Measurements from ENCODE around the gene ZNF282. TPM values are rescaled to one million over a fixed set of nuclear protein-coding genes. Genes with fewer than 3 reads are reported as not detected.

ZNF282 gene
- total RNA-seq, 1 donor from 2014 or later: 40.0 TPM

DNA sequence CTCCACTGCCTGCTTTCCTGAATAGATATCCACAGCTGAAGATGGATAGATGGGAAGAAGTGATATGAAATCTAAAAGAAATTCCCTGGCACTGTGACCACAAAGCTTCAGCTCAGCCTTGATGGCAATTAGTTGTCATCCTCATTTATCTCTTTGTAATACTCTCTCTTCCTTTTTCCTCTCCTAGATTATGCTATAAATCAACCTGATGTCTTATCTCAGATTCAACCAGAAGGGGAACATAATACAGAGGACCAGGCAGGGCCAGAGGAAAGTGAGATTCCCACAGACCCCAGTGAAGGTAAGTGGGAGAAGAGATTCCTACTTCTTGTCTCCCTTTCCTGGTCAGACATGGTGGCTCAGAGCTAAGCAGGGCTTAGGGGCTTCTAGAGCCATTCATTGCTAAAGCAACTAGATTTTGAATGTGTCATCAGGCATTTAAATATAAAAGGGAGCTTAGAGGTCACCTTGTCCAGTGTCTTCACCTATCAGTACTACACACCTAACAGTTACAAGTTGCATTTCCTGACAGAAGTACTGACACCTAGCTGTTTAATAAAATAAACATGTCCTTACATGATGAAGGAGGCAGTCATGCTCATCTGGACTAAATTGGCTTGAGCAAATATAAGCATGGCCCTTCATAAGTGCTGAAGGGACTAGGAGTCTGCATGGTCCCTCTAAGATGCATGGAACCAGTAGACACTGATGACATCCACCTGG is 28.6 kb upstream of the ZNF282 start:
- H3K9me3 Mint-ChIP-seq (ENCODE audit: unreplicated experiment): no peaks in the 10 kb centered on the region
- peaks cover 10% of the 10 kb centered on the region for H3K36me3 Mint-ChIP-seq (ENCODE audit: low read depth, unreplicated experiment)
- peaks cover 4% of the 10 kb centered on the region for H3K4me1 Mint-ChIP-seq (ENCODE audit: unreplicated experiment)
- H3K4me3 Mint-ChIP-seq (ENCODE audit: unreplicated experiment): no peak overlapping the region
- DNase-seq (ENCODE audit: low spot score): no peak
- no peak overlapping the region for H3K27ac Mint-ChIP-seq (ENCODE audit: unreplicated experiment)
- TF ChIP-seq, protein P1, sequence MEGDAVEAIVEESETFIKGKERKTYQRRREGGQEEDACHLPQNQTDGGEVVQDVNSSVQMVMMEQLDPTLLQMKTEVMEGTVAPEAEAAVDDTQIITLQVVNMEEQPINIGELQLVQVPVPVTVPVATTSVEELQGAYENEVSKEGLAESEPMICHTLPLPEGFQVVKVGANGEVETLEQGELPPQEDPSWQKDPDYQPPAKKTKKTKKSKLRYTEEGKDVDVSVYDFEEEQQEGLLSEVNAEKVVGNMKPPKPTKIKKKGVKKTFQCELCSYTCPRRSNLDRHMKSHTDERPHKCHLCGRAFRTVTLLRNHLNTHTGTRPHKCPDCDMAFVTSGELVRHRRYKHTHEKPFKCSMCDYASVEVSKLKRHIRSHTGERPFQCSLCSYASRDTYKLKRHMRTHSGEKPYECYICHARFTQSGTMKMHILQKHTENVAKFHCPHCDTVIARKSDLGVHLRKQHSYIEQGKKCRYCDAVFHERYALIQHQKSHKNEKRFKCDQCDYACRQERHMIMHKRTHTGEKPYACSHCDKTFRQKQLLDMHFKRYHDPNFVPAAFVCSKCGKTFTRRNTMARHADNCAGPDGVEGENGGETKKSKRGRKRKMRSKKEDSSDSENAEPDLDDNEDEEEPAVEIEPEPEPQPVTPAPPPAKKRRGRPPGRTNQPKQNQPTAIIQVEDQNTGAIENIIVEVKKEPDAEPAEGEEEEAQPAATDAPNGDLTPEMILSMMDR (IDR thresholded peaks at IDR 0.05; ENCODE audit: unreplicated experiment): no peak
- no peaks in the 10 kb centered on the region for H3K27me3 Mint-ChIP-seq (ENCODE audit: unreplicated experiment)

DNA sequence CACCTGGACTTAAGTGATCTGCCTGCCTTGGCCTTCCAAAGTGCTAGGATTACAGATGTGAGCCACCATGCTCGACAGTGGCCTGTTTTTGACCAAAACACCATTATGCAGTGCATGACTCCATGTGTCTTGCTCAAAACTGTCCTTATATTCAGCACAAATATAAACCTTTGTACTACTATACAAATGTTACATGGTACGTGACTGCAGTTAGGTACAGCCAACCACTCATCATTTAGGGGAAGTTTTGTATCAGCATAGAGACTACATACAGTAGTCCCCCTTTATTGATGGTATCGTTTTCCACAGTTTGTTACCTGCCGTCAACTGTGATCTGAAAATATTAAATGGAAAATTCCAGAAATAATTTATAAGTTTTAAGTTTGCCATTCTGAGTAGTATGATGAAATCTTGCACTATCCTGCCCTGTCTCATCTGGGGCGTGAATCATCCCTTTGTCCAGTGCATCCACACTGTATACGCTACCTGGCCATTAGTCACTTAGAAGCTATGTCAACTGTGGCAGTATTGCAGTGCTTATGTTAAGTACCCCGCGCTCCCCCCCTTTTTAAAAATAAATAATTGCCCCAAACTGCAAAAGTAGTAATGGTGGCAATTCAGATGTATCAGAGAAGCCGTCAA is 23.3 kb upstream of the ZNF282 start:
- no peak for DNase-seq (ENCODE audit: low spot score)
- H3K27ac Mint-ChIP-seq (ENCODE audit: unreplicated experiment): no peak overlapping the region
- TF ChIP-seq, protein P1 (IDR thresholded peaks at IDR 0.05; ENCODE audit: unreplicated experiment): no peak
- no peak overlapping the region for H3K4me3 Mint-ChIP-seq (ENCODE audit: unreplicated experiment)
- peaks cover 2% of the 10 kb centered on the region for H3K4me1 Mint-ChIP-seq (ENCODE audit: unreplicated experiment)
- H3K36me3 Mint-ChIP-seq (ENCODE audit: low read depth, unreplicated experiment): peaks cover 15% of the 10 kb centered on the region
- no peaks in the 10 kb centered on the region for H3K9me3 Mint-ChIP-seq (ENCODE audit: unreplicated experiment)
- H3K27me3 Mint-ChIP-seq (ENCODE audit: unreplicated experiment): no peaks in the 10 kb centered on the region

DNA sequence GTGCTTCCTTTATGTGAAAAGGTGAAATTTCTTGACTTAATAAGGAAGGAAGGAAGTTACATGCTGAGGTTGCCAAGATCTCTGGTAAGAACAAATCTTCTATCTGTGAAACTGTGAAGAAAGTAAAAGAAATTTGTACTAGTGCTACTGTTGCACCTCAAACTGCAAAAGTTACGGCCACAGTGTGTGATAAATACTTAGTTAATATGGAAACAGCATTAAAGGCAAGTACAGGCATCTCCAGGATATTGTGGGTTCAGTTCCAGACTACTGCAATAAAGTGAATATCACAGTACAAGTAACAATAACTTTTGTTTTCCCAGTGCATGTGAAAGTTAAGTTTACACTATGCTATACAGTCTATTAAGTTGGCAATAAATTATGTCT is 22.8 kb upstream of the ZNF282 start:
- no peak for DNase-seq (ENCODE audit: low spot score)
- Mint-ChIP-seq H3K4me1 (ENCODE audit: unreplicated experiment) (peaks cover 2% of the 10 kb centered on the region), H3K36me3 (ENCODE audit: low read depth, unreplicated experiment) (peaks cover 20% of the 10 kb centered on the region), H3K9me3 (ENCODE audit: unreplicated experiment) (no peaks in the 10 kb centered on the region), H3K27me3 (ENCODE audit: unreplicated experiment) (no peaks in the 10 kb centered on the region), H3K27ac (ENCODE audit: unreplicated experiment) (no peak overlapping the region), H3K4me3 (ENCODE audit: unreplicated experiment) (no peak overlapping the region)
- TF ChIP-seq, protein P1 (IDR thresholded peaks at IDR 0.05; ENCODE audit: unreplicated experiment): no peak

DNA sequence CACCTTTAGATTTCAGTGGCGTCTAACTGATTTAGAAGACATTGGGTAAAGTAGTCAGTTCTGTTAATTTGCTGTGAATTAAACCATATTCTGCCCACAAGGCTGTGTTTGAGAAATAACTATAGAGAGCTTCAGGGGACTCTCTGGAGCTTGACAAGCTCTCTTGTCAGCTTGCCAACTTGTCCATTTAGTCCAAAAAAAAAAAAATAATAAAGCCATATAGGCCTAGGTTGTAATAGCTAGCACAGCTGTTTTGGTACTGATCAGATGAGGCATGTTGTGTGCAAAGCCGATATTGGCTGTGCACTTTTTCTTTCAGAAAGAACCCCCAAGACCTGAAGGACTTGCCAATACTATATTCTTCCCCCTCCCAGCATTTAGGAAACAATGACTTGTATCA is 20.2 kb upstream of the ZNF282 start:
- no peak for DNase-seq (ENCODE audit: low spot score)
- Mint-ChIP-seq H3K4me3 (ENCODE audit: unreplicated experiment) (no peak overlapping the region), H3K27ac (ENCODE audit: unreplicated experiment) (no peak overlapping the region), H3K27me3 (ENCODE audit: unreplicated experiment) (peaks cover 2% of the 10 kb centered on the region), H3K4me1 (ENCODE audit: unreplicated experiment) (peaks cover 6% of the 10 kb centered on the region), H3K36me3 (ENCODE audit: low read depth, unreplicated experiment) (peaks cover 34% of the 10 kb centered on the region), H3K9me3 (ENCODE audit: unreplicated experiment) (no peaks in the 10 kb centered on the region)
- TF ChIP-seq, protein P1 (IDR thresholded peaks at IDR 0.05; ENCODE audit: unreplicated experiment): no peak

DNA sequence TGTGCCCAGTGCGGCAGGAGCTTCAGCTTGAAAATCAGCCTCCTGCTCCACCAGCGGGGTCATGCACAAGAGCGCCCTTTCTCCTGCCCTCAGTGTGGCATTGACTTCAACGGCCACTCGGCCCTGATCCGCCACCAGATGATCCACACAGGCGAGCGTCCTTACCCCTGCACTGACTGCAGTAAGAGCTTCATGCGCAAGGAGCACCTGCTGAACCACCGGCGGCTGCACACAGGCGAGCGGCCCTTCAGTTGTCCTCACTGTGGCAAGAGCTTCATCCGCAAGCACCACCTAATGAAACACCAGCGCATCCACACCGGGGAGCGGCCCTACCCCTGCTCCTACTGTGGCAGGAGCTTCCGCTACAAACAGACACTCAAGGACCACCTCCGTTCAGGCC is 16.1 kb upstream of the ZNF282 start:
- Mint-ChIP-seq H3K27me3 (ENCODE audit: unreplicated experiment) (peaks cover 2% of the 10 kb centered on the region), H3K4me1 (ENCODE audit: unreplicated experiment) (peaks cover 21% of the 10 kb centered on the region), H3K9me3 (ENCODE audit: unreplicated experiment) (no peaks in the 10 kb centered on the region), H3K36me3 (ENCODE audit: low read depth, unreplicated experiment) (peaks cover 34% of the 10 kb centered on the region), H3K4me3 (ENCODE audit: unreplicated experiment) (no peak overlapping the region), H3K27ac (ENCODE audit: unreplicated experiment) (no peak overlapping the region)
- TF ChIP-seq, protein P1 (IDR thresholded peaks at IDR 0.05; ENCODE audit: unreplicated experiment): no peak
- no peak for DNase-seq (ENCODE audit: low spot score)

Measured in endothelial cell (in vitro differentiated cells).